ENCODE data around the gene LAMA4.
"Not testable (repeated sequence)": the region's sequence is repeated elsewhere in the genome, so short reads cannot be mapped to it uniquely, and the experiment has no call there.

LAMA4 gene

DNA sequence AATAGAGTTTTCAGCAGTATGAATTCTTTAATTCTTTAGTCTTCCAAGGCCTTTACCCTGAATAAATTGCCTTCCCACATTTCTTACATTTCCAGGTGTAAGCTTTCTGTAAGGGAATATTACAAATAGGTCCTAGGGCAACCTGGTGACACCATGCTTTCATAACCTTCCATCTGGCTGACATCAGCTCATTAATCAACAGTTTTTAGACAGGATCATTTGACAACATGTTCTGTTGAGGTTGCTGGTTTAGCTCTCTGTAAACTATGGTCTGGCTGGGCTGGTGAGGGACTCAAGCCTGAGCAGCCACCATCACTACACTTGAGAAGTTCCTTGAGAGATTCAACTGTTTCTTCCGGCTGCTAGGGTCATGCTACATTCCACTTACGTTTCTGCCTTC lies 147.8 kb downstream of the LAMA4 start:
- DNase-seq (ENCODE audit: insufficient read length, low spot score) (no peak), FAIRE-seq (no peak)
- TF ChIP-seq PAX5 (IDR thresholded peaks at IDR 0.05; ENCODE audit: insufficient read depth, low read length, severe bottlenecking), result no peak
- no peak for TF ChIP-seq POLR2A (IDR thresholded peaks at IDR 0.05; ENCODE audit: low read depth, low read length)
- TF ChIP-seq SPI1 (IDR thresholded peaks at IDR 0.05; ENCODE audit: low read depth, low read length), result no peak
- no peak for TF ChIP-seq POLR2AphosphoS5 (IDR thresholded peaks at IDR 0.05; ENCODE audit: low read depth, low read length)
- no peak for TF ChIP-seq POU2F2 (IDR thresholded peaks at IDR 0.05; ENCODE audit: low read depth, low read length)
- TF ChIP-seq TAF1 (IDR thresholded peaks at IDR 0.05; ENCODE audit: low read depth, low read length), result no peak

DNA sequence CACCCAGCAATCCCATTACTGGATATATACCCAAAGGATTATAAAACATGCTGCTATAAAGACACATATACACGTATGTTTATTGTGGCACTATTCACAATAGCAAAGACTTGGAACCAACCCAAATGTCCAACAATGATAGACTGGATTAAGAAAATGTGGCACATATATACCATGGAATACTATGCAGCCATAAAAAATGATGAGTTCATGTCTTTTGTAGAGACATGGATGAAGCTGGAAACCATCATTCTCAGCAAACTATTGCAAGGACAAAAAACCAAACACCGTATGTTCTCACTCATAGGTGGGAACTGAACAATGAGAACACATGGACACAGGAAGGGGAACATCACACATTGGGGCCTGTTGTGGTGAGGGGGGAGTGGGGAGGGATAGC lies 148.3 kb downstream of the LAMA4 start:
- not testable (repeated sequence) for DNase-seq (ENCODE audit: insufficient read length, low spot score); FAIRE-seq

DNA sequence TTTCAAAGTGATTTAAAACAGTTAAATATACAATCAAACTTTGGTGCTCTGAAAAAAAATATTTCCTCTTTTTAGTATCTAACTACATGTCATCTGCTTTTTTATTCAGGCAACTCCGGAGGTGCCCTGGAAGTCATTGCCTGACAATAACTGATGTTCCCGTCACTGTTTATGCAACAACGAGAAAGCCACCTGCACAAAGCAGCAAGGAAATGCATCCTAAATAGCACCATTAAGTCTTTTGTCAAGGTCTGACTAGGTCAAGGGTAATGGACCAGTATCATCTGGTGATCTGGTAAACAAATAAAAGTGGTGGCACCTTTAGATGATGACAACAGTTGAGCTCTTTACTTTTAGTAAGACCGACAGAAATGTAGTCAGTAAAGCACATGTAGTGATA lies 153.8 kb downstream of the LAMA4 start:
- no peak for TF ChIP-seq TAF1 (IDR thresholded peaks at IDR 0.05; ENCODE audit: low read depth, low read length)
- no peak for TF ChIP-seq POLR2A (IDR thresholded peaks at IDR 0.05; ENCODE audit: low read depth, low read length)
- no peak for TF ChIP-seq PAX5 (IDR thresholded peaks at IDR 0.05; ENCODE audit: insufficient read depth, low read length, severe bottlenecking)
- no peak for TF ChIP-seq POU2F2 (IDR thresholded peaks at IDR 0.05; ENCODE audit: low read depth, low read length)
- TF ChIP-seq POLR2AphosphoS5 (IDR thresholded peaks at IDR 0.05; ENCODE audit: low read depth, low read length), result no peak
- TF ChIP-seq SPI1 (IDR thresholded peaks at IDR 0.05; ENCODE audit: low read depth, low read length), result no peak
- DNase-seq (ENCODE audit: insufficient read length, low spot score) (no peak), FAIRE-seq (no peak)

DNA sequence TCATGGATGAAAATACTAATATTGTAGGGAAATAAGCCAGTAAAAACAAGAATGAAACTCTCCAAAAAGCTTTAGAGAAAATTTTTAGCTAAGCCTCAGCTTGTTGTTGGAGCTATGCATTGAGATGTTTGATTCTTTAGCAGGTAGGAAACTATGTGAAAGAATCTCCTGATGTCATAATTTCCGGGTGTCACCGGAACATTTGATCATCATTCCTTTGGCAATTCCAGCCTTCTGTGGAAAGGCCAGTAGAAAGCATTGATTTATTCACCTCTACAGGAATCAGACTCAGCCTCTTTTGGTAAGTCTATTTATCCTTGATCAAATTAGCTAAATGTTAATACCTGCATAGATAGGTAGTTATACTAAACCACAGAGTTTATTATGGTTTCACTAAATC lies 157.5 kb downstream of the LAMA4 start:
- FAIRE-seq, result no peak
- DNase-seq (ENCODE audit: insufficient read length, low spot score), result no peak

DNA sequence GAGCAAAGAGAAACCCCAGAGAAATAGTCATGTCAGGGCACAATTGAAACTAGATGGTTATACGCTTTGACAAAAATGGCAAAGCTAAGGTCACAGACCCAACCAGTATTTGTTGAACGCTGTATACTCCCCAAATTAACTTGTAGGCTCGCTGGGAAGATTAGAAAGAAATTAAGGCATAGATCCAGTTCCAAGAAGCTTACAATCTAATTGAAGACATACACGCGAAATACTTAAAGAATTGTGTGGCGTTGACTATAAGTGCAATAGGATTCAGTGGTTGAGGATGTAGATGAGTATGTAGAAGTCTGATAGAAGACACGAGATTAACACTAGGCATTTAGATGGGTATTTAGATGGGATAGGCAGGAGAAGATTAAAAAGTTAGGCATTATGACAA lies 166.5 kb downstream of the LAMA4 start:
- no peak for FAIRE-seq
- TF ChIP-seq POU2F2 (IDR thresholded peaks at IDR 0.05; ENCODE audit: low read depth, low read length), result no peak
- no peak for TF ChIP-seq SPI1 (IDR thresholded peaks at IDR 0.05; ENCODE audit: low read depth, low read length)
- TF ChIP-seq POLR2AphosphoS5 (IDR thresholded peaks at IDR 0.05; ENCODE audit: low read depth, low read length), result no peak
- TF ChIP-seq POLR2A (IDR thresholded peaks at IDR 0.05; ENCODE audit: low read depth, low read length), result no peak
- no peak for TF ChIP-seq TAF1 (IDR thresholded peaks at IDR 0.05; ENCODE audit: low read depth, low read length)
- no peak for TF ChIP-seq PAX5 (IDR thresholded peaks at IDR 0.05; ENCODE audit: insufficient read depth, low read length, severe bottlenecking)
- DNase-seq (ENCODE audit: insufficient read length, low spot score), result no peak

More for the DNA sequence above, 157.5 kb downstream of the LAMA4 start:
- TF ChIP-seq SPI1 (IDR thresholded peaks at IDR 0.05; ENCODE audit: low read depth, low read length), result no peak

- DNase-seq (ENCODE audit: insufficient read length, low spot score) (peak; percentile 54), FAIRE-seq (peak; percentile 100)
- no peak for TF ChIP-seq PAX5 (IDR thresholded peaks at IDR 0.05; ENCODE audit: insufficient read depth, low read length, severe bottlenecking)
- peak; percentile 42; the same call in 1 of the 2 replicates for TF ChIP-seq POLR2AphosphoS5 (IDR thresholded peaks at IDR 0.05; ENCODE audit: low read depth, low read length)
- TF ChIP-seq TAF1 (IDR thresholded peaks at IDR 0.05; ENCODE audit: low read depth, low read length), result no peak
- no peak for TF ChIP-seq SPI1 (IDR thresholded peaks at IDR 0.05; ENCODE audit: low read depth, low read length)
- TF ChIP-seq POLR2A (IDR thresholded peaks at IDR 0.05; ENCODE audit: low read depth, low read length), result peak; percentile 28; the same call in 1 of the 2 replicates
- TF ChIP-seq POU2F2 (IDR thresholded peaks at IDR 0.05; ENCODE audit: low read depth, low read length), result no peak
Observed at GRCh38 chr6:112087136-112087911, 167.0 kb downstream of the LAMA4 start, which contains the start of the genes FAM229B and TUBE1. Gene FAM229B (plus strand): TSS chr6:112087591. CDS start chr6:112099284, 11,693 bp downstream. Gene TUBE1 (minus strand): TSS chr6:112087482. CDS start chr6:112087434, 48 bp downstream.

GRCh38 chr6:112086744-112087135 lies 167.6 kb downstream of the LAMA4 start:
- no peak for FAIRE-seq
- no peak for TF ChIP-seq TAF1 (IDR thresholded peaks at IDR 0.05; ENCODE audit: low read depth, low read length)
- TF ChIP-seq POU2F2 (IDR thresholded peaks at IDR 0.05; ENCODE audit: low read depth, low read length), result no peak
- TF ChIP-seq PAX5 (IDR thresholded peaks at IDR 0.05; ENCODE audit: insufficient read depth, low read length, severe bottlenecking), result no peak
- no peak for TF ChIP-seq POLR2AphosphoS5 (IDR thresholded peaks at IDR 0.05; ENCODE audit: low read depth, low read length)
- no peak for TF ChIP-seq POLR2A (IDR thresholded peaks at IDR 0.05; ENCODE audit: low read depth, low read length)
- no peak for TF ChIP-seq SPI1 (IDR thresholded peaks at IDR 0.05; ENCODE audit: low read depth, low read length)
- DNase-seq (ENCODE audit: insufficient read length, low spot score), result no peak

DNA sequence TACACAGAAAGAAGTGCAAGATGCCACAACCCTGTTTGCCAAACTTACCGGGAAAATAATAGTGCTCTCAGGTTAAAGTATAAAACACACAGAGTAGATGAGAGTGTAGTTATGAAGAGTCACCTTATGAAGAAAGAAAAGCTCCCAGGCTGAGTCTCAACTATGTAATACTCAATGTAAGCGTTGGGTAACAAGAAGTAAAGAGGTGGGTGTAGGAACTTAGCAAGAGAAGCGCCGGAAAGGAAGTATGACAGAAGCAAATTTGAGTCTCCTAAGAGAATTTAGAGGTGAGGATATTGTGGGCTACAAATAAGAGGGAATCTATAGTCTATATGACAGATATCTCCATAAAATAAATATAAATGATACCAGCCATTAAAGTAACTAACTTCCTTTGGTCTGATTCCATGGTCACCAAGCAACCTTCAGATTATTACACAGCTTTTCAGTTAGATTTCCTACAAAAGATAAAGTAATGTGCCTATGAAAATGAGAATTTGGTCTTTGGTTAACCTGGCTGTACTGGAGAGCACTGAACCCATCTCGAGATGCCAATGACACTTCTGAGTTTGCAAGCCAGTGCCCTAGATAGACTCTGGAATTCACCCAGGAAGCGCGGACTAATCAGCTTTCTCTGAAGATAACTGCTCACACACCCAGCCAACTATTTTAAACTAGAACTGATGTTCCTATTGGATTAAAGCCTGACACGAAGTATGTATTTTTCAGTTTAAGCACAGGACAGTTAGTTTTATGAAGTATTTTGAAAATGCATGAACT lies 168.9 kb downstream of the LAMA4 start:
- no peak for FAIRE-seq
- TF ChIP-seq SPI1 (IDR thresholded peaks at IDR 0.05; ENCODE audit: low read depth, low read length), result no peak
- no peak for TF ChIP-seq POU2F2 (IDR thresholded peaks at IDR 0.05; ENCODE audit: low read depth, low read length)
- no peak for TF ChIP-seq POLR2A (IDR thresholded peaks at IDR 0.05; ENCODE audit: low read depth, low read length)
- TF ChIP-seq PAX5 (IDR thresholded peaks at IDR 0.05; ENCODE audit: insufficient read depth, low read length, severe bottlenecking), result no peak
- no peak for DNase-seq (ENCODE audit: insufficient read length, low spot score)

GRCh38 chr6:112081569-112081968 lies 172.8 kb downstream of the LAMA4 start:
- FAIRE-seq (no peak), DNase-seq (ENCODE audit: insufficient read length, low spot score) (no peak)
- TF ChIP-seq SPI1 (IDR thresholded peaks at IDR 0.05; ENCODE audit: low read depth, low read length) (no peak), POU2F2 (IDR thresholded peaks at IDR 0.05; ENCODE audit: low read depth, low read length) (no peak), POLR2A (IDR thresholded peaks at IDR 0.05; ENCODE audit: low read depth, low read length) (no peak), PAX5 (IDR thresholded peaks at IDR 0.05; ENCODE audit: insufficient read depth, low read length, severe bottlenecking) (no peak), TAF1 (IDR thresholded peaks at IDR 0.05; ENCODE audit: low read depth, low read length) (no peak), POLR2AphosphoS5 (IDR thresholded peaks at IDR 0.05; ENCODE audit: low read depth, low read length) (no peak)

- TF ChIP-seq POU2F2 (IDR thresholded peaks at IDR 0.05; ENCODE audit: low read depth, low read length) (no peak), POLR2AphosphoS5 (IDR thresholded peaks at IDR 0.05; ENCODE audit: low read depth, low read length) (no peak), POLR2A (IDR thresholded peaks at IDR 0.05; ENCODE audit: low read depth, low read length) (no peak), PAX5 (IDR thresholded peaks at IDR 0.05; ENCODE audit: insufficient read depth, low read length, severe bottlenecking) (no peak), TAF1 (IDR thresholded peaks at IDR 0.05; ENCODE audit: low read depth, low read length) (no peak), SPI1 (IDR thresholded peaks at IDR 0.05; ENCODE audit: low read depth, low read length) (no peak)
- FAIRE-seq, result no peak
- no peak for DNase-seq (ENCODE audit: insufficient read length, low spot score)
Observed at GRCh38 chr6:112066606-112067005, 187.8 kb downstream of the LAMA4 start.
